Measurements from ENCODE around the gene GEMIN7.

The GEMIN7 gene

DNA sequence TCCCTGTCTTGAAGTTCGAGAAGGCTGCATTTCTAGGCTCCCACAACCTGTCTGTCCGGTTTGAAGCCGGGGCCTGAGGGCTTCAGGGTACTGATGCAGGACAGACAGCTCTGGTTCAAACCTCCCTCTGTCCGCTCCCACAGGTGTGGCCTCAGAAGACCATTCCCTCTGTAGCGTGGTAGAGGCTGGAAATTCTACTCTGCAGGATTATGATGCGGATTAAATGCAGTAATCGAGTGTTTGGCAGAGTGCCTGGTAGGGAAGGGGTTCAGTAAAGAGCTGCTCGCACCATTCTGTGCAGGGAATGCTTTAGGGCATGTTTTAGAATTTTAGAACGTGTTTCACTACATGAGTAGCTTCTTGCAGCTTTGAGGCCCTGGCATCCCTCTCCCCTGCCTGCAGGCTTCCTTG, 44.4 kb downstream of the GEMIN7 start:
- H3K9me3 Mint-ChIP-seq: no peaks in the 10 kb centered on the region
- H3K4me1 Mint-ChIP-seq: peaks cover 48% of the 10 kb centered on the region
- no peaks in the 10 kb centered on the region for H3K36me3 Mint-ChIP-seq
- no peaks in the 10 kb centered on the region for H3K27me3 Mint-ChIP-seq
- no peak overlapping the region for H3K4me3 Mint-ChIP-seq
- no peak overlapping the region for H3K27ac Mint-ChIP-seq

DNA sequence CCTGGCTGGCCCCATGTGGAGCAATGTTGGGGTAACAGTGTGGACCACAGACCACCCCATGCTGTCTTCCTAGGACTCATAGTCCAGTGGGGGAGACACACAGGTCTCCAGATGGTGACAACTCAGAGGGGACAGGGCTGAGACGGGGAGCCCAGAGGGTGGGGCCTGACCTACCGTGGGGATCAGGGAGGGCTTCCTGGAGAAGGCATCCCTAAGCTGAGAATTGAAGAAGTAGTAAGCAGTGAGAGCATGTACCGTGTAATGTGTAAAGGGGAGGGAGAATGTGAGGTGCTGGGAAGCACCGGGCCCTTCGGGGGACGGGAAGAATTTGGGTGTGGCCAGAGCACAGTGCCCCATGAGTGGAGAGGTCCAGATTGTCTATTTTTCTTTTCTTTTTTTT, 45.0 kb downstream of the GEMIN7 start:
- Mint-ChIP-seq H3K4me1 (peaks cover 42% of the 10 kb centered on the region), H3K4me3 (no peak overlapping the region), H3K27me3 (no peaks in the 10 kb centered on the region), H3K27ac (no peak overlapping the region), H3K36me3 (no peaks in the 10 kb centered on the region), H3K9me3 (no peaks in the 10 kb centered on the region)

DNA sequence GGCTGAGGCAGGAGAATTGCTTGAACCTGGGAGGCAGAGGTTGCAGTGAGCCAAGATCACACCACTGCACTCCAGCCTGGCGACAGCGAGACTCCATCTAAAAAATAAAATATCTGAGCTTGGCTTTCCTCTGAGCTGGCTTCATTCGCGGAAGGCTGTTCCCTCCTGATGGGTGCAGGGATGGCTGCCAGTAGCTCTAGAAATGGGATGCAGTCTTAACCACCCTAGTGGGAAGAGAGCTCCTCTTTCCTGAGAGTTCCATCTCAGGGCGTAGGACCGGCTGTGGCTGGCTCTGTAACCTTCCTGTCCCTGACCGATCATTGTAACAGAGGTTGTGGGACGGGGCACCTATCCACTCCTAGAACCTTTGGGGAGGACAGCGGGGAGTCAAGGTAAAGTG, 46.3 kb downstream of the GEMIN7 start:
- Mint-ChIP-seq H3K27ac (no peak overlapping the region), H3K27me3 (no peaks in the 10 kb centered on the region), H3K4me1 (peaks cover 33% of the 10 kb centered on the region), H3K9me3 (no peaks in the 10 kb centered on the region), H3K36me3 (no peaks in the 10 kb centered on the region), H3K4me3 (no peak overlapping the region)

DNA sequence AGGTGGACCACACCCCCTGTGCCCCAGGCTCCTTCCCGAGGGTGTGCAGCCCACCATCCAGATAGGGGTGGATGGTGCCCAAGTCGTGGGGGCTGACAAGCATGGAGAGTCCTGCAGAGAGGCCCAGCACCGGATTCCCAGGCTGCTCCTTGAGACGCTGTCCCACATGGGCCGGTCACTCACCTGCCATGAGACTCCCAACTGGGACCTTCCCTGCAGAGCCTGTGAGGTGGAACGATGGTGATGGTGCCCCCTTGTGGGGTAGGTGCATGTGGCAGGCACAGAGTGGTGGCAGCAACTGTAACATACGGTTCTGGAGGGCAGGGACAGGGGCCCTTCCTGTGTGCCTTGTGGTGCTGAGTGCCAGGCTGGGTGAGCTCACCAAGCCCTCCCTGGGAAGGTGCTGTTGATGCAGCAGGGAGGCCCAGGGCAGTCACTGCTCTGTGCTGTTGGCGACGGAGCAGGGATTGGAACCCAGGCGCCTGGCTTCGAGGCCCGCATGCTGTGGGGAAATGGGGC, 47.0 kb downstream of the GEMIN7 start:
- no peaks in the 10 kb centered on the region for H3K27me3 Mint-ChIP-seq
- H3K4me3 Mint-ChIP-seq: no peak overlapping the region
- H3K27ac Mint-ChIP-seq: no peak overlapping the region
- H3K4me1 Mint-ChIP-seq: peaks cover 26% of the 10 kb centered on the region
- no peaks in the 10 kb centered on the region for H3K36me3 Mint-ChIP-seq
- no peaks in the 10 kb centered on the region for H3K9me3 Mint-ChIP-seq

DNA sequence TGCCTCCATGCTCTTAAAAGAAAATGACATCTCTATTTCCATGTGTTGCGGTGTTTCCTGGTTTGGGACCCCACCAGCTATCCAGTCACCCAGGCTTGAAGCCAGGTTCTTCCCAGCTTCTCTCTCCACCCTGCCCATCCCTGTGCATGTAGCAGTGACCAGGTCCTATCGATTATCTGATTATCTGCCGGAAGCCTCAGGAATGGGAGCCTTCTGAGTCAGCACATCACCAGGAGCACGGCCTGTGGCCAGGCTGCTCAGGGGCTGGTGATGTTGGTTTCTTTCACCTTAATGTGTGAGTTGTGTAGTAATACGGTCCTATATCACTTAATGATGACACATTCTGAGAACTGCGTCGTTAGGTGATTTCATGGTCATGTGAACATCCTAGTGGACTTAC, 47.6 kb downstream of the GEMIN7 start:
- Mint-ChIP-seq H3K4me3 (no peak overlapping the region), H3K36me3 (no peaks in the 10 kb centered on the region), H3K27ac (no peak overlapping the region), H3K9me3 (no peaks in the 10 kb centered on the region), H3K4me1 (peaks cover 20% of the 10 kb centered on the region), H3K27me3 (no peaks in the 10 kb centered on the region)

DNA sequence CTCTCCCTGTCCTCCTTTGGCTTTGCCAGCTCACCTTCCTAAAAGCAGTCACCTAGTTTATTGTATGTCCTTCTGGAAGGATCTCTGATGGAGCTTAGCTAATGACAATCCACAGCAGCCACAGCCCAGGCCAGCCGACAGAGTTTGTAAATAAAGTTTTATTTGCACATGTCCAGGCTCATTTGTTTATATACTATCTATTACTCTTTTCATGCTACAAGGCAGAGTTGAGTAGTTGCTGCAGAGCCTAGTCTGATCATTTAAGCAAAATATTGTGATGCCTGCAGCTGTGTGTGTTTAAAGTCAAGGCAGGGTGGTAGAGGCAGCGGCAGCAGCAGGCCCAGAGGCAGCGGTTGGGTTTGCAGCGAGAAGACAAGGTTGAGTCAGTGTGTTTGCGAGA, 49.1 kb downstream of the GEMIN7 start:
- no peaks in the 10 kb centered on the region for H3K27me3 Mint-ChIP-seq
- no peaks in the 10 kb centered on the region for H3K36me3 Mint-ChIP-seq
- H3K9me3 Mint-ChIP-seq: no peaks in the 10 kb centered on the region
- H3K27ac Mint-ChIP-seq: no peak overlapping the region
- H3K4me3 Mint-ChIP-seq: no peak overlapping the region
- peaks cover 17% of the 10 kb centered on the region for H3K4me1 Mint-ChIP-seq

- H3K36me3 Mint-ChIP-seq: no peaks in the 10 kb centered on the region
- no peaks in the 10 kb centered on the region for H3K27me3 Mint-ChIP-seq
- peaks cover 16% of the 10 kb centered on the region for H3K4me1 Mint-ChIP-seq
- H3K4me3 Mint-ChIP-seq: no peak overlapping the region
- no peak overlapping the region for H3K27ac Mint-ChIP-seq
- H3K9me3 Mint-ChIP-seq: no peaks in the 10 kb centered on the region
These were observed 49.7 kb downstream of the GEMIN7 start for GRCh38 chr19:45128806-45129205.

GRCh38 chr19:45130236-45130635, 51.2 kb downstream of the GEMIN7 start:
- Mint-ChIP-seq H3K36me3 (no peaks in the 10 kb centered on the region), H3K9me3 (no peaks in the 10 kb centered on the region), H3K27ac (no peak overlapping the region), H3K4me3 (no peak overlapping the region), H3K4me1 (peaks cover 18% of the 10 kb centered on the region), H3K27me3 (no peaks in the 10 kb centered on the region)

GRCh38 chr19:45130888-45131615, 52.0 kb downstream of the GEMIN7 start:
- H3K27ac Mint-ChIP-seq: no peak overlapping the region
- H3K4me1 Mint-ChIP-seq: peaks cover 11% of the 10 kb centered on the region
- no peaks in the 10 kb centered on the region for H3K27me3 Mint-ChIP-seq
- H3K9me3 Mint-ChIP-seq: no peaks in the 10 kb centered on the region
- no peaks in the 10 kb centered on the region for H3K36me3 Mint-ChIP-seq
- no peak overlapping the region for H3K4me3 Mint-ChIP-seq

- H3K9me3 Mint-ChIP-seq: no peaks in the 10 kb centered on the region
- H3K4me1 Mint-ChIP-seq: peaks cover 10% of the 10 kb centered on the region
- no peak overlapping the region for H3K27ac Mint-ChIP-seq
- H3K36me3 Mint-ChIP-seq: no peaks in the 10 kb centered on the region
- no peak overlapping the region for H3K4me3 Mint-ChIP-seq
- H3K27me3 Mint-ChIP-seq: no peaks in the 10 kb centered on the region
These were observed 54.6 kb downstream of the GEMIN7 start for GRCh38 chr19:45133661-45134060.

DNA sequence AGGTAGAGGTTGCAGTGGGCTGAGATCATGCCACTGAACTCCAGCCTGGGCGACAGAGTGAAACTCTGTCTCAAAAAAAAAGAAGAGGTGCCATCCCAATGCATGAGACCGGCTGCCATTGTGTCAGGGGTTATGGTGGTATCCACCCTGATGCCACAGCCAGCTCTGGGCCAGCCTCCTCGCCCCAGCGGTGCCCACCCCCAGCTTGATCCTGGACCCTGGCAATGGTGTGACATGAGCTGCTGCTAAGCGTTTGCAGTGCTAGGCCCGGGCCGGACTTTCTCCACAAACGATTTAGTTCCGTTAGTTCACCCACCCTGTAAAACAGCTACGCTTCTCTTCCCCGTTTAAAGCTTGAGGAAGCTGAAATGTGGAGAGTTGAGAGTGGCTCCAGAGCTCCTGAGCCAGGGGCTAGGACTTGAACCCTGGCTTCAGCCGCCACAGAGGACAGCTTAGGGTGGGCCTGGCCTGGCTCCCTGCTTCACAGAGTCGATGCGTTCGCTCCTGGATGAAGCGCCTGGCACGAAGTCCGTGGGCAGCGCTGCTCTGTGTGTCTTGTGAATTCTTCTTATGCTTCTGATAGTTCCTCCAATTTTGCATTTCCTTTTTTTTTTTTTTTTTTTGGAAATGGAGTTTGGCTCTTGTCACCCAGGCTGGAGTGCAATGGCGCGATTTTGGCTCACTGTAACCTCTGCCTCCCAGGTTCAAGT, 56.3 kb downstream of the GEMIN7 start:
- Mint-ChIP-seq H3K9me3 (no peaks in the 10 kb centered on the region), H3K4me1 (peaks cover 10% of the 10 kb centered on the region), H3K27me3 (no peaks in the 10 kb centered on the region), H3K27ac (no peak overlapping the region), H3K4me3 (no peak overlapping the region), H3K36me3 (no peaks in the 10 kb centered on the region)

DNA sequence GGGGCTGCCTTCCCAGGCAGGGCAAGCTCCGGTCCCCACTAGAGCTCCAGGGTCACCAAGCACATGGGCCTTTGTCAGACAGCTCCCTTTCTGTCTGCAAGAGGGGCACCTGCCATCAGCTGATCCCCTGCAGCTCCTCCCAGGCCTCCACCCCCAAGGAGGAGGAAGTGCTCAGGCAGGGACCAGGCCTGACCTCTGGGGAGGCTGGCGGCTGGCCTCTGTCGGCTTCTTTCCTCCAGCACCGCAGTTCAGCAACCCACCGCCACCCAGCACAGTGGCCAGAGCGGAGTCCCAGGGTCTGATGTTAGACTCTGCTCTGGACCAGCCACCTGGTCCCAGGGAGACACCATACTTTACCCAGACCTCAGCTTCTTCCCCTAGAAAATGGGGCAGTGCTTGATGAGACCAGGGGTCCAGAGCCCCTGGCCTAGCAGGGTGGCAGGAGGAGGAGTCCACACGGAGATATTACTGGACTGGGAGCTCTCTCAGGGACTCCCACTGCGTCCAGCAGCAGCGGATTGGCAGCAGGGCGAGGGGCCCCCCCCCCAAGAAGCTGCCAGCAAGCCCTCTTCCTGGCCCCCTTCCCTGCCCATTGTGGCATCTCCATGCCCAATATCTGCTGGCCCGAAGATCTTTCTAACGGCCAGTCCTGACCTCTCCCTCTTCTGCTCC, 57.6 kb downstream of the GEMIN7 start:
- Mint-ChIP-seq H3K9me3 (no peaks in the 10 kb centered on the region), H3K4me1 (peaks cover 10% of the 10 kb centered on the region), H3K27me3 (no peaks in the 10 kb centered on the region), H3K4me3 (no peak overlapping the region), H3K36me3 (no peaks in the 10 kb centered on the region), H3K27ac (no peak overlapping the region)

DNA sequence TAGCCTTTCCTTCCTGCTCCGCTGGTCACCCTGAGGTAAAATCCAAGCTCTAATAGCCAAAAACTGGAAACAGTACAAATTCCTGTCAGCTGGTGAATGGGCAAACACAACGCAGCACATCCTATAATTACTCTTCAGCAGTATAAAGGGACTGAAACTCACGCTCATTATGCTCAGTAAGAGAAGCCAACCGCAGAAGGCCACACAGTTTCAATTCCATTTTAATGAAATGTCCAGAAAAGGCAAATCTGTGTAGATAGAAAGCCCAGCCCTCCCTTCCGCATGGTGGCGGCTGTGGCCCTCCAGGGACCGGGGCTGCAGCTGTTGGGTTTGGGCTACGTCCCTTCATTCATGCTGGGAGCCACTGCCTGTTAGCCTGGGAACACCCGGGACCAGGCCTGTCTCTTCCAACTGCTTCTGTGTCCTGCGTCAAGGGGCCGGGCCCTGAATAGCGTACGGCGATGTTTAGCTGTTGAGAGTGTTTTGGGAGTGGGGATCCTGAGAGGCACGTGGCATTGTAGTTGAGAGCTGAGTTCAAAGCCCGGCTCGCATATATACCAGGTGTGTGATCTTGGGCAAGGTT, 58.2 kb downstream of the GEMIN7 start:
- no peak overlapping the region for H3K27ac Mint-ChIP-seq
- no peaks in the 10 kb centered on the region for H3K36me3 Mint-ChIP-seq
- peaks cover 10% of the 10 kb centered on the region for H3K4me1 Mint-ChIP-seq
- no peaks in the 10 kb centered on the region for H3K27me3 Mint-ChIP-seq
- no peaks in the 10 kb centered on the region for H3K9me3 Mint-ChIP-seq
- no peak overlapping the region for H3K4me3 Mint-ChIP-seq

- peaks cover 10% of the 10 kb centered on the region for H3K4me1 Mint-ChIP-seq
- peaks cover 1% of the 10 kb centered on the region for H3K36me3 Mint-ChIP-seq
- H3K4me3 Mint-ChIP-seq: no peak overlapping the region
- H3K27ac Mint-ChIP-seq: no peak overlapping the region
- H3K27me3 Mint-ChIP-seq: no peaks in the 10 kb centered on the region
- H3K9me3 Mint-ChIP-seq: no peaks in the 10 kb centered on the region
These were observed 59.3 kb downstream of the GEMIN7 start for GRCh38 chr19:45138303-45138751.

DNA sequence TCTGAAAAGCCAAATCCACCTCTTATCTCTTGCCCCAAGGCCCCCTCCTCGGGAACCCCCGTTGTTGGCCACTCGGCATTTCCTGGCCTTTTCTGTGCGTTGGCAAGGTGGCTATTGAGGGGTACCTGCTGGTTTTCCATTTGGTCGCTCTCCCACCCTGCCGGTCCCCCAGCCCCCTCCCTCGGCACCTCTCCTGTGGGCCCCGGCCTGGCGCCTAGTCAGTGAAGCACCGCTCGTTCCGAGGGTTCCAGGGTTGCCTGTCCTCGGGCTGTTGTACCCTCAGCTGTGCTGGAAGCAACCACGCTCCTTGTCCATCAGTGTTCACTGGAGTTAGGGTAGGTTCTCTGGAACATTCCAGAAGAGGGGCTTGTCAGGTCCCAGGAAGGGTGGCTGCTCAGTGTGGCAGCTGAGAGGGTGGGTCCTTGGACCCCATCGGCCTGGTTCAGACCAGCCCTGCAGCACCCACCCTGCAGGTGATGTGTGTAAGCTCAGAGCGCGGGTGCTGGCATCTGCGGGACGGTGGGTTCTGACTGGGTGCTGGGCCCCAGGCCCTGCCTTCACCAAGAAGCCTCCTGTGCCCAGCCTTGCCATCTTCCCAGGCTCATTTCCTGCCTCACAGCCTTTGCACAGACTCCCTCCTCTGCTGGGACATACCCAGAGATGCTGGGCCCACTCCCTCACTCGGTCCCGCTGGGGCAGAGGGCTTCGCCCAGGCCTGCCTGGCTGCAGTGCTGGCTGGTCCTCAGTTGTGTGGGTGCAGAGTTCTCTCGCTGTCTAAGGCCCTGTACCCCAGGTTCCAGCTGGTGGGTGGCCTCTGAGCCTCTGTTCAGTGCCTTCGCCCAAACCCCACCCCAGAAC, 60.5 kb downstream of the GEMIN7 start:
- H3K27ac Mint-ChIP-seq: no peak overlapping the region
- no peaks in the 10 kb centered on the region for H3K27me3 Mint-ChIP-seq
- H3K4me3 Mint-ChIP-seq: no peak overlapping the region
- peaks cover 3% of the 10 kb centered on the region for H3K4me1 Mint-ChIP-seq
- H3K36me3 Mint-ChIP-seq: peaks cover 1% of the 10 kb centered on the region
- H3K9me3 Mint-ChIP-seq: no peaks in the 10 kb centered on the region
